Body of pancreas (tissue), 4 donors: ENCODE results near the gene PCTP.

ENCODE experiments used
- POLR2A ChIP-seq, 3 donors: fragments of 450-650 bp; IDR thresholded peaks; one replicate each; pipeline ENCODE4 v1.6.1; 2016; ENCODE audit warnings: antibody characterized with exemption in 3 of 3, mild to moderate bottlenecking in 2 of 3
- TF ChIP-seq, protein P1 (sequence below), 7 experiments: fragments of 450-650 bp in 4 of 7; fragments of 200-600 bp in 3 of 7; sonication (generic) in 3 of 7; IDR thresholded peaks; one replicate each; pipeline ENCODE4 v1.5.1; 2016 to 2019; ENCODE audit warnings: antibody characterized with exemption in 7 of 7

DNA sequence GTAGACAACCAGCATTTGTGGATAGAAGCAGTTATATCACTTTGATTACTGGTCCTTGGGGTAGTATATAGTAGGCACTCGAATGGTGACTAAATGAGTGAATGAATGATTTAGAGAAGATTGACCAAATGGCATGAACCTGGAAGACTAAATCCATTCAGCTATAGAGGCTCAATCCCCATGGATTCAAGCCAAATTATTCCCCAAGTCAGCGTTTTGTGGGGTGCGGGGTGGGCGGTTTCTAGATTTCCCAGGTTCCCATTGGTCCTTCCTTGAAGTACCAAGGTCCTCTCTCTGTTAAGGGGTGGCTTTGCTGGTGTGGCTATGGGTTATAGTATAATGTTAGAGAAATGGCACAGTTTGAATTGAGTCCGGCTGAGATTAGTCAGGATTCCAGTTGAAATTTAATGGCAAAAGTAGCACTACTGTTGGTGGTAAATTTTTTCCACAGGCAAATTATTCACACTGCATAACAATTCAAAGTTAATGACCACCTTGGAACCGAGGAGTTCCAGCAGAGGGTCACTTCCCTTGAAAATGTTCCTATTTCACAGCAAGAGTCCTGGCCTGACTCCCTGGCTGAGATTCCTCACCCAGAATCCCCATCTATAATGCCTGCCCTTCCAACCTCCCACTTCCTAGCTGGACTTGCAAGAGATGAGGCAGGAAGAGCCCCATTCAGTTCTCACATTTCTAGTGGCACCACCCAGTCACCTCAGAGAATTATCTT lies 27.7 kb downstream of the PCTP start:
- TF ChIP-seq, protein P1, sequence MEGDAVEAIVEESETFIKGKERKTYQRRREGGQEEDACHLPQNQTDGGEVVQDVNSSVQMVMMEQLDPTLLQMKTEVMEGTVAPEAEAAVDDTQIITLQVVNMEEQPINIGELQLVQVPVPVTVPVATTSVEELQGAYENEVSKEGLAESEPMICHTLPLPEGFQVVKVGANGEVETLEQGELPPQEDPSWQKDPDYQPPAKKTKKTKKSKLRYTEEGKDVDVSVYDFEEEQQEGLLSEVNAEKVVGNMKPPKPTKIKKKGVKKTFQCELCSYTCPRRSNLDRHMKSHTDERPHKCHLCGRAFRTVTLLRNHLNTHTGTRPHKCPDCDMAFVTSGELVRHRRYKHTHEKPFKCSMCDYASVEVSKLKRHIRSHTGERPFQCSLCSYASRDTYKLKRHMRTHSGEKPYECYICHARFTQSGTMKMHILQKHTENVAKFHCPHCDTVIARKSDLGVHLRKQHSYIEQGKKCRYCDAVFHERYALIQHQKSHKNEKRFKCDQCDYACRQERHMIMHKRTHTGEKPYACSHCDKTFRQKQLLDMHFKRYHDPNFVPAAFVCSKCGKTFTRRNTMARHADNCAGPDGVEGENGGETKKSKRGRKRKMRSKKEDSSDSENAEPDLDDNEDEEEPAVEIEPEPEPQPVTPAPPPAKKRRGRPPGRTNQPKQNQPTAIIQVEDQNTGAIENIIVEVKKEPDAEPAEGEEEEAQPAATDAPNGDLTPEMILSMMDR (IDR thresholded peaks at IDR 0.05), result no peak
- no peak for TF ChIP-seq POLR2A (IDR thresholded peaks at IDR 0.05)
